Measurements from ENCODE around the gene SEC14L2.
"Not testable (repeated sequence)": the region's sequence is repeated elsewhere in the genome, so short reads cannot be mapped to it uniquely, and the experiment has no call there.

The SEC14L2 gene

GRCh38 chr22:30375312-30375849 is 21.4 kb upstream of the SEC14L2 start:
- DNase-seq (ENCODE audit: low spot score): no peak

DNA sequence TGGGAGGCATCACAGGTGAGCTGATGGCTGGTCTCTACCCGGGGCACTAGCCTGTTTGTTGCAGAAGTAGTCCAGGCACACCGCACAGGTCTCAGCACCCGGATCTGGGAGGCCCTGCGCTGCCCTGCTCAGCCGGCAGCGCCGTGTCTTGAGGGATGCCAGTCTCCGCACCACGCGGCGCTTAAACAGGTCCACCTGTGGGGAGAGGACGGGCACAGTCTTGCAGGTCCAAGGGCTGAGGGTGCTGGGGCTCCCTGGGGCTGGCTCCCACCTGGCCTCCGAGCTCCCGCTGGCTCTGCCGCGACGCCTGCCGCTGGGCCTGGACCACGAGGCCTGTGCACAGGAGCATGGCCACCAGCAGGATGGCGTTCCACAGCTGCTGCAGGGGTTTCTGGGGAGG is 16.8 kb upstream of the SEC14L2 start:
- DNase-seq (ENCODE audit: low spot score): no peak

DNA sequence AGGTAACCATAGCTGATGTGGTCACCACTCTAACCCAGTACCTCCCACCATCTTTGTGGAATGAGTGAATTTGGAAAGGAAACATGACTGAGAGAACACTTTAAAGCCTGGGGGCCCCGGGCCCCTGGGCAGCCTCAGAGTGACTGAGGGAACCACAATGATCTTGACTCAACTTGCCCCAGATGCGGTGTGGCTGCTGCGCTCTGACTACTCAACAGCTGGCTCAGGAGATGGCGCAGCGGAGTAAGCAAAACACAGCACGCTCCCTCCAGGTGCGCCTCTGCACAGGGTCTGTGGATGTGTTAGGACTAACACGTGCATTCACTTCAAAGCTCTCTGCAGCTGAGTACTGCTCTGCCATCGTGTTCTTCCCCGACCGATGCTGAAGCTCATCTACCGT is 15.6 kb upstream of the SEC14L2 start:
- DNase-seq (ENCODE audit: low spot score): no peak

DNA sequence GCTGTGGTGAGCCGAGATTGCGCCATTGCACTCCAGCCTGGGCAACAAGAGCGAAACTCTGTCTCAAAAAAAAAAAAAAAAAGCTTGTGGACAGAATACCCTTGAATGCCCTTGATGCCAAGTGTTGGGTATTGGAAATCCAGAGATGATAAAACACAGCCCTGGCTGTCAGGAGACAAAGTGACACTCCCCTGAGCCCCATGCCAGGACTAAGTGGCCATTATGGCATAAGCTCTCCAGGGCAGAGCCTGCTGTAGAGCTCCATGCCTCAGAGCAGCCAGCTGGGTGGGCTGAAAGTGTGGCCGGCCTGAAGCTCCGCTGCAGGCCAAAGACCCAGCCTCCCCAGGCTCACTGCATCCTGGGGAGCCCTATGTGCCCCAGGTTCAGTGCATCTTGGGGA is 14.5 kb upstream of the SEC14L2 start:
- DNase-seq (ENCODE audit: low spot score): no peak

DNA sequence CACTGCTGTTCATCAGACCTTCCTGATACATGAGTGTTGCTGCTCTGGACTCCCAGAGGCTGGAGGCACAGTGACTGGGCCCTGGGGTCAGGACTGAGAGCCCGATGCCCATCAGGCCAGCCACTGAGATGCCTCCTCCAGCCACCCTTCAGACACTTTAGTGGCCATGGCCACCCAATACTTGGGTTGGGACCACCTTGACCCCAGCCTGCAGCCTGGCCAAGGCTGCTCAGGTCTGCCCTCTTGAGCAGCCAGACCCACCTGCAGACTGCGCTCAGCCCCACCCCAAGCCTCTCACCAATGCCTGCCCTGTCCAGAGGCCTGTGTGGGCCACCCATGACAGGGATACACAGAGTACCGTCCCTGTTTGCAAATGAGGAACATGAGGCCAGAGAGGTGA is 13.8 kb upstream of the SEC14L2 start:
- no peak for DNase-seq (ENCODE audit: low spot score)

- no peak for DNase-seq (ENCODE audit: low spot score)
These were observed 10.9 kb upstream of the SEC14L2 start for GRCh38 chr22:30385942-30386341.

DNA sequence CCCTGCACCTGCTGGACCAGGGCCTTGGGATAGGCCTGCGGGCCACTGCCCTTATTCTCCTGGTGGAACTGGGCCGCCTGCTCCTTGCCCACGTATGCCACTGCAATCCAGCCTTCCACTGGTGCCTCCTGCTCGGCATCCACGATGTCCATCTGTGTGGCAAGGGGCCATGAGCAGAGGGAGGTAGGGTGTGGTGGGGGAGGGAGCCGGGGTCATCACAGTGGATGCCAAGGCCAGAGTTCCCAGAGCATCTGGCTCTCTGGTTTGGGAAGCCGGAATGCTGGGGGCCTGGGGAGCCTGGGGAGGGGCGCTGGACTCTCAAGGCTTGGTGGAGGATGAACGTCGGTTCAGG is 10.2 kb upstream of the SEC14L2 start:
- DNase-seq (ENCODE audit: low spot score): no peak

DNA sequence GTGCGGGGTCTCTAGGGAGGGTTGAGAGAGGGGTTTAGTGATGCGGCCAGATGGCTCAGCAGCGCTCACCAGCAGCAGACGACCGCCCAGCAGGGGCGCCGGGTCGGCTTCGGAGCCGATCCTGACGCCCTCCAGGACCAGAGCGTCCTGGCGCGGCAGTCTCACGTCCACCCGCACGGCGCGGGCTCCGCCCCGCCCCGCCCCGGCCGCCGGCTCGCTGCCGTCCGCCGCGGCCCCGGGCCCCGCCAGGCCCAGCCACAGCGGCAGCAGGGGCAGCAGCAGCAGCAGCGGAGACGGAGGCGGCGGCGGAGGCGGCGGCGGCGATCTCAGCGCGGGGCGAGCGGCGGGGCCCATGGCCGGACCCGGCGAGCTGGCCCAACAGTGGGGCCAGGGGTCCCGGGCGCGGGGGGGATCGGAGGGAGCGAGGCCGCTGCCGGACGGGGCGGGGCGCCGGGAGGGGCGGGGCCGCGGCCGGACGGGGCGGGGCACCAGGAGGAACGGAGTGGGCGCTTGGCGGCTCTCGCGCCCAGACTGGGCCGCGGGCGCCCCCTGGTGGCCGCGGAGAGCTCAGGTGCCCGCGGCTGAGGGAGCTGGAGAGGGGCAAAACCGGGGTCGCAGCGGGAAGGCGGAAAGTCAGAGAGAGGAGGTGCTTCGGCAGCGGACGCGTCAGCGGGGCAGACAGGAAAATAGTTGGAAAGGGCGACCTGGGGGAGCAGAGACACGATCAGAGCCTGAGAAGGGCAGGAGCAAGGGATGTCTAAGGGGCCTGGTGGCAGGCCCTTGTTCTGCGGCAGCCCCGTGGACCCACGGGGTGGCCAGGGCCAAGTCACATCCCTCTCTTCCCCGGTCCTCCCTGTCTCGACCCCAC is 9.6 kb upstream of the SEC14L2 start, which contains the start of gene RNF215:
Gene RNF215, minus strand, starts transcription at position 452 of the 868 bp plus-strand sequence. Its CDS starts 98 bp downstream, at position 354.
- peak; percentile 98 for DNase-seq (ENCODE audit: low spot score)

- DNase-seq (ENCODE audit: low spot score): peak; percentile 58
These were observed 5.7 kb upstream of the SEC14L2 start for GRCh38 chr22:30390974-30391691.

DNA sequence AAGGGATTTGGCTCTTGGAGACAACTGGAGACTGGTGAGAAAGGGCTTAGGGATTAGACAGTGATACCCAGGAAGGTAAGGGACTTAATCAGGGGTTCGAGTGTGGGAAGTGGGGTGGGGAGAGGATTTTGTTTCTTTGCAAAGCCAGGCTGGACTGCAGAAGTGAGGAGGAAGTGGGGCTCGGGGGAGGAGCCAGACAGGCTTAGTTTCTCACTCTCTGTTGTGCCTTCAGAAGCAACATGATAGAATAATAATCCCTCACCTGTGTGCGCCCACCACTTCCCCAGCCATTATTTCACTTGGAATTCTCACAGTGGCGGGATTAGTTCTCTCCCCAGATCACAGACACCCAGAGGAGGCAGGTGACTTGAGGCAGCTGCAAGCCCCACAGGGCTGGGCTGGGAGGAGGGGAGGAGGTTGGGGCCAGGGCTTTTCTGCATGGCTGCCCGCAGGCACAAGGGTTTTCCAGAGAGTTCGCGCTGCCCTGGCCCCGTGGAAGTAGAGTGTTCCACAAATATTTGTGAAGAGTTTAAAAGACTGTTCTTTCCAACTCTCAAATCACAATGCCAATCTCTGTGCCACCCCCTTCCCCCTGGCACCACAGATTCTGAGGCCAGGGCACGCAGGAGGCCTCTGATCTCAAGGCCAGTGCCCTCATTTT is 4.0 kb upstream of the SEC14L2 start:
- no peak for DNase-seq (ENCODE audit: low spot score)

DNA sequence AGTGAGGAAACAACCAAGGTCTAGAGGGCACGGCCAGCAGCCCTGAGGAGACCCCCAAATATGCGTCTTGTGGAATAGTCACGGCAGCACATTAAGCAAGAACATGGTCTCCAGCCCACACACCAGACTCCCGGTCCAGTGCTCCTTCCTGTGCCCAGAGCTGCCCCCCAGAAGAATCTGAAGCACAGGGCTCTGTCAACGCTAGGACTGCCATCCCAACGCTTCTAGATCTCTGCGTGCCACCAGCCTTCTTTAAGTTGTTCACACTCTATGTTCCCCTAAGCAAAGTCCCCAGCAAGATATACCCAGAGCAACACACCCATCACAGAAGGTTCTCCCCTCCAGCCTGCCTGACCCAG is 3.5 kb upstream of the SEC14L2 start:
- no peak for DNase-seq (ENCODE audit: low spot score)

DNA sequence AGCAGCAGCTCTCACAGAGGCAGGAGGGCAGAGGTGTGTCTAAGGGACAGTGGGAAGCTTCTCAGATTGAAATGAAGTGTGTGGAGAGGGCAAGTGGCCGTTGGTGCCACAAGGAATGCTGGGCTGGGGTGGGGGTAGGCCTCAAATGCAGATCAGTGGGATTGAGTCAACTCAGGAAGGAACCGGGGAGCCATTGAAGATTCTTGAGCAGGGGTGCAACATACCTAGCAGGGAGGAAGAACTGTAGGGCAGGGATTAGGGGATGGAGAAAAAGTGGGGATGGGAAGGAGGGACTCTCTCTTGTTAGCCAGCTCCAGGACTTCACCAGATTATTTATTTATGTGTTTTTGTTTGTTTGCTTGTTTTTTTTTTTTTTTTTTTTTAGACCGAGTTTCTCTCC is 2.9 kb upstream of the SEC14L2 start:
- DNase-seq (ENCODE audit: low spot score): no peak

- no peak for DNase-seq (ENCODE audit: low spot score)
These were observed 1.1 kb downstream of the SEC14L2 start for GRCh38 chr22:30397656-30398635.

- DNase-seq (ENCODE audit: low spot score): peak; percentile 75
These were observed 2.2 kb downstream of the SEC14L2 start for GRCh38 chr22:30398685-30399680.

DNA sequence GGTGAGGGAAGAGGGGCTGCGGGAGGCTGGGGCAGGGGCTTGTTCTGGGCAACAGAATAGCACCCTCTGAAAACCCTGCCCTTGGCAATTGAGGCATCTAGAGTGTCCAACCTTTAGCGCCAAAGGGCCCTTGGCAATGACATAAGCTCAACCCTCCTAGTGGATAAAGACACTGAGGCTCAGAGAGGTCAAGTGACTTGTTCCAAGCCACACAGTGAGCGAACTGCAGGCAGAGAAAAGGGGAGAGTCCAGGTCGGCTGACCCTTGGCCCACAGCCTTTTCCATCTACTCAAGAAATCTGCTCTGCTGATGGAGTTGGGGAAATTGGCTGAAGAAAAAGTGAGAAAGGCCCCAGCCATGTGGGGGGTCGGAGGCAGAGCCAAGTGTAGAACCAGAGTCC is 2.9 kb downstream of the SEC14L2 start:
- DNase-seq (ENCODE audit: low spot score): no peak

DNA sequence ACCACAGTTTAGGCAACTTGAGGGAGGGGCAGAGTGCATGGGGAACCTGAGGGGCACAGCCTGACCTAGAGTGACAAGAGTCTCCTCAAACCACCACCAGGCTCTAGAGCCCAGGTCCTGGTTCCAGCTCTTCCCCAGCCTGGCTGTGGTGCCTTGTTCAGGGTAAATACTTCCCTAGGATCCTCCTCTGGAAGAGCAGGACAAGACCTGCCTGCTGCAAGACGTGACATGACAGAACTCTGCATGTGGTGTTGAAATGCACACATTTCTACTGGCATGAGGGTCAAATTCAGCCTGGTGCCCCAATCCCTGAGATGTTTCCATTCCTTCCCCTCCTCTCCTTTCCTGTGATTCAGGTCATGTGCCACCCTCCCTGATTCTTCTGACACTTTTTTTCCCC is 3.3 kb downstream of the SEC14L2 start:
- no peak for DNase-seq (ENCODE audit: low spot score)

DNA sequence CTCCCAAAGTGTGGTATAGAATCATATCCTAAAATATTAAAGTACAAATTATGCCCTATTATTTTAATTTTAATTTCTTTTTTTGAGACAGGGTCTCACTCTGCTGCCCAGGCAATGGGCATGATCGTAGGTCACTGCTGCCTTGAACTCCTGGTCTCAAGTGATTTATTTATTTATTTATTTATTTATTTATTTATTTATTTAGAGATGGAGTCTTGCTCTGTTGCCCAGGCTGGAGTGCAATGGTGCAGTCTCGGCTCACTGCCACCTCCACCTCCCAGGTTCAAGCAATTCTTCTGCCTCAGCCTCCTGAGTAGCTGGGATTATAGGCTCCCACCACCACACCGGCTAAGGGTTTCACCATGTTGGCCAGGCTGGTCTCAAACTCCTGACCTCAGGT is 4.2 kb downstream of the SEC14L2 start:
- DNase-seq (ENCODE audit: low spot score): not testable (repeated sequence)

- DNase-seq (ENCODE audit: low spot score): no peak
These were observed 5.4 kb downstream of the SEC14L2 start for GRCh38 chr22:30402028-30402765.

GRCh38 chr22:30402766-30403104 is 5.9 kb downstream of the SEC14L2 start:
- not testable (repeated sequence) for DNase-seq (ENCODE audit: low spot score)

GRCh38 chr22:30404307-30404706 is 7.5 kb downstream of the SEC14L2 start:
- no peak for DNase-seq (ENCODE audit: low spot score)

Measured in AG20443 (cell line).